H1 (cell line): ENCODE data around the gene IWS1. TPM values are rescaled to one million over a fixed set of nuclear protein-coding genes. Genes with fewer than 3 reads are reported as not detected.

Experiments
- CTCF ChIA-PET: fragments of 300-600 bp; sonication (Branson Sonifier 250); formaldehyde crosslinking; loops from one replicate; lab custom pipeline; 2021; ENCODE audit not compliant: partially characterized antibody; lab: Charles Lee
- POLR2A ChIA-PET: fragments of 300-600 bp; sonication (Branson Sonifier 250); formaldehyde crosslinking; loops from one replicate; lab custom pipeline; 2021; ENCODE audit warnings: inconsistent platforms; ENCODE audit not compliant: partially characterized antibody; lab: Charles Lee
- DNase-seq, 2 experiments: peaks; one replicate each; pipeline versions ENCODE4 v3.0.0 to v3.0.0-alpha.2; 2010 to 2022; ENCODE audit warnings: low spot score in 2 of 2, low read depth in 1 of 2, mixed read lengths in 1 of 2
- FAIRE-seq: peaks from 2 replicates; lab custom pipeline; 2011; peaks lifted over from hg19 to GRCh38; lab: Jason Lieb, UNC
- H2AFZ ChIP-seq: 2 replicates; pipeline ENCODE4 v1.8.1; 2012; ENCODE audit warnings: low read length, inconsistent platforms
- H2AK5ac ChIP-seq: 2 replicates; pipeline ENCODE4 v1.6.1; 2013; ENCODE audit warnings: low read depth, low read length
- H2BK120ac ChIP-seq: replicated peaks from 2 replicates; pipeline ENCODE3; 2013; ENCODE audit warnings: low read depth, low read length, inconsistent platforms
- H2BK12ac ChIP-seq: 2 replicates; pipeline ENCODE4 v1.6.1; 2013; ENCODE audit warnings: low read depth, low read length
- H2BK15ac ChIP-seq: 2 replicates; pipeline ENCODE4 v1.6.1; 2013; ENCODE audit warnings: low read length
- H2BK20ac ChIP-seq: 2 replicates; pipeline ENCODE4 v1.6.1; 2013; ENCODE audit warnings: low read length
- H2BK5ac ChIP-seq: 2 replicates; pipeline ENCODE4 v1.6.1; 2013; ENCODE audit warnings: low read depth, low read length
- H3K14ac ChIP-seq: 2 replicates; pipeline ENCODE4 v1.6.1; 2013; ENCODE audit warnings: inconsistent platforms; ENCODE audit not compliant: insufficient read length
- H3K18ac ChIP-seq: 2 replicates; pipeline ENCODE4 v1.6.1; 2013; ENCODE audit warnings: low read length; ENCODE audit errors: extremely low read depth
- H3K23ac ChIP-seq: 2 replicates; pipeline ENCODE4 v1.6.1; 2013; ENCODE audit warnings: inconsistent platforms; ENCODE audit not compliant: insufficient read length
- H3K23me2 ChIP-seq: 2 replicates; pipeline ENCODE4 v1.6.1; 2013; ENCODE audit warnings: low read depth, low read length
- H3K27ac ChIP-seq: 2 replicates; pipeline ENCODE4 v1.6.1; 2011; ENCODE audit warnings: low read depth, low read length, inconsistent platforms
- H3K27me3 ChIP-seq, 4 experiments: replicated peaks in 1 of 4; 1 replicate in 1 of 4; 2 replicates in 3 of 4; pipeline versions ENCODE4 v1.6.1 to v1.8.1; 2011 to 2013; ENCODE audit warnings: low read length in 3 of 4, mild to moderate bottlenecking in 3 of 4, inconsistent platforms in 2 of 4, mixed read lengths in 2 of 4, moderate library complexity in 1 of 4; ENCODE audit not compliant: control insufficient read depth in 3 of 4, insufficient read depth in 3 of 4; ENCODE audit errors: extremely low read depth in 1 of 4
- H3K36me3 ChIP-seq, 4 experiments: 2 replicates each; pipeline versions ENCODE4 v1.6.1 to v1.8.1; 2011 to 2013; ENCODE audit warnings: mild to moderate bottlenecking in 4 of 4, low read length in 3 of 4, moderate library complexity in 2 of 4, control low read depth in 1 of 4, inconsistent platforms in 1 of 4; ENCODE audit not compliant: insufficient read depth in 4 of 4, control insufficient read depth in 2 of 4
- H3K4ac ChIP-seq: replicated peaks from 2 replicates; pipeline ENCODE3; 2013; ENCODE audit warnings: low read length, low read depth, mixed read lengths, inconsistent platforms; ENCODE audit not compliant: insufficient read length
- H3K4me1 ChIP-seq, 4 experiments: replicated peaks in 1 of 4; 1 replicate in 1 of 4; 2 replicates in 3 of 4; pipeline versions ENCODE4 v1.6.1 to v1.8.1; 2011 to 2013; ENCODE audit warnings: low read length in 3 of 4, inconsistent platforms in 2 of 4, mixed read lengths in 1 of 4; ENCODE audit not compliant: insufficient read depth in 4 of 4, control insufficient read depth in 3 of 4
- H3K4me2 ChIP-seq, 2 experiments: 2 replicates each; pipeline versions ENCODE4 v1.6.1 to v1.8.1; 2011 to 2013; ENCODE audit warnings: low read depth in 2 of 2, low read length in 2 of 2, control low read depth in 1 of 2, inconsistent platforms in 1 of 2, mild to moderate bottlenecking in 1 of 2; ENCODE audit not compliant: insufficient read depth in 1 of 2
- H3K4me3 ChIP-seq, 4 experiments: fragments of 200-600, 300-600 bp in 1 of 4; sonication (generic), shearing (Covaris generic), sonication (Bioruptor Twin) in 1 of 4; 2 replicates each; pipeline versions ENCODE4 v1.5.1 to v1.8.1; 2011 to 2016; ENCODE audit warnings: low read length in 4 of 4, low read depth in 3 of 4, control low read depth in 2 of 4, inconsistent platforms in 2 of 4, mild to moderate bottlenecking in 2 of 4, mixed read lengths in 1 of 4, moderate library complexity in 1 of 4; ENCODE audit not compliant: insufficient read depth in 2 of 4; ENCODE audit errors: extremely low read depth in 1 of 4
- H3K56ac ChIP-seq: replicated peaks from 2 replicates; pipeline ENCODE3; 2013; ENCODE audit warnings: low read depth, mild to moderate bottlenecking, mixed read lengths, low read length, inconsistent platforms; ENCODE audit not compliant: insufficient read length
- H3K79me1 ChIP-seq: 2 replicates; pipeline ENCODE4 v1.6.1; 2013; ENCODE audit warnings: low read depth, low read length, control low read depth
- H3K79me2 ChIP-seq, 2 experiments: 2 replicates each; pipeline versions ENCODE4 v1.6.1 to v1.8.1; 2012 to 2013; ENCODE audit warnings: low read length in 2 of 2, mild to moderate bottlenecking in 2 of 2, inconsistent platforms in 1 of 2; ENCODE audit not compliant: insufficient read depth in 2 of 2, control insufficient read depth in 1 of 2
- H3K9ac ChIP-seq, 4 experiments: replicated peaks in 1 of 4; 1 replicate in 1 of 4; 2 replicates in 3 of 4; pipeline versions ENCODE4 v1.6.1 to v1.8.1; 2011 to 2013; ENCODE audit warnings: low read depth in 3 of 4, low read length in 3 of 4, control low read depth in 2 of 4, mild to moderate bottlenecking in 2 of 4, moderate library complexity in 2 of 4, inconsistent platforms in 1 of 4; ENCODE audit errors: extremely low read depth in 1 of 4
- H3K9me3 ChIP-seq, 2 experiments: 2 replicates each; pipeline versions ENCODE4 v1.6.1 to v1.8.1; 2012 to 2013; ENCODE audit warnings: mild to moderate bottlenecking in 2 of 2, moderate library complexity in 2 of 2, control low read depth in 1 of 2, inconsistent platforms in 1 of 2, low read depth in 1 of 2, low read length in 1 of 2, mixed read lengths in 1 of 2; ENCODE audit not compliant: insufficient read depth in 2 of 2
- H4K20me1 ChIP-seq, 2 experiments: replicated peaks in 1 of 2; 2 replicates each; pipeline versions ENCODE3 to v1.8.1; 2011 to 2013; ENCODE audit warnings: inconsistent platforms in 2 of 2, low read length in 2 of 2, mild to moderate bottlenecking in 1 of 2; ENCODE audit not compliant: insufficient read depth in 2 of 2, control insufficient read depth in 1 of 2
- H4K5ac ChIP-seq: 2 replicates; pipeline ENCODE4 v1.6.1; 2013; ENCODE audit warnings: low read length, low read depth, mixed read lengths, inconsistent platforms; ENCODE audit not compliant: insufficient read length
- H4K8ac ChIP-seq: 2 replicates; pipeline ENCODE4 v1.8.0; 2013; ENCODE audit warnings: mild to moderate bottlenecking, moderate library complexity, low read length, inconsistent platforms; ENCODE audit not compliant: insufficient read depth; ENCODE audit errors: extremely low read depth
- H4K91ac ChIP-seq: replicated peaks from 2 replicates; pipeline ENCODE3; 2013; ENCODE audit warnings: low read length, mixed read lengths, inconsistent platforms; ENCODE audit not compliant: insufficient read length
- BCL11A ChIP-seq, 2 experiments: IDR thresholded peaks; one replicate each; pipeline ENCODE4 v1.6.1; 2011; ENCODE audit warnings: low read depth in 2 of 2, low read length in 2 of 2, mild to moderate bottlenecking in 2 of 2
- EGR1 ChIP-seq: IDR thresholded peaks from 2 replicates; pipeline ENCODE4 v1.6.1; 2011; ENCODE audit warnings: low read depth, low read length, borderline replicate concordance
- EP300 ChIP-seq, 2 experiments: IDR thresholded peaks; 1 replicate in 1 of 2; 2 replicates in 1 of 2; pipeline ENCODE4 v1.6.1; 2011 to 2012; ENCODE audit warnings: low read depth in 2 of 2, low read length in 2 of 2, mild to moderate bottlenecking in 2 of 2, borderline replicate concordance in 1 of 2, inconsistent platforms in 1 of 2, moderate library complexity in 1 of 2
- FOSL1 ChIP-seq: IDR thresholded peaks from 2 replicates; pipeline ENCODE4 v1.6.1; 2011; ENCODE audit warnings: mild to moderate bottlenecking, low read depth, low read length, moderate library complexity; ENCODE audit not compliant: insufficient read depth
- GABPA ChIP-seq: IDR thresholded peaks from 2 replicates; pipeline ENCODE4 v1.6.1; 2011; ENCODE audit warnings: mild to moderate bottlenecking, low read length, moderate library complexity, borderline replicate concordance; ENCODE audit not compliant: insufficient read depth
- GTF2F1 ChIP-seq: IDR thresholded peaks from 2 replicates; pipeline ENCODE4 v1.6.1; 2012; ENCODE audit warnings: low read depth, low read length, improper control_type of control experiment, borderline replicate concordance
- JUND ChIP-seq: IDR thresholded peaks from 2 replicates; pipeline ENCODE4 v1.6.1; 2011; ENCODE audit warnings: mild to moderate bottlenecking, improper control_type of control experiment, low read length
- POU5F1 ChIP-seq: IDR thresholded peaks from 2 replicates; pipeline ENCODE4 v1.6.1; 2011; ENCODE audit warnings: low read depth, mild to moderate bottlenecking, low read length, moderate library complexity
- RFX5 ChIP-seq: IDR thresholded peaks from 2 replicates; pipeline ENCODE4 v1.6.1; 2011; ENCODE audit warnings: low read depth, low read length, improper control_type of control experiment, borderline replicate concordance
- RNF2 ChIP-seq: fragments of 200-900, 300-1000 bp; sonication (generic); IDR thresholded peaks from 2 replicates; pipeline ENCODE4 v1.7.1; 2016; ENCODE audit warnings: borderline replicate concordance, low read depth, mild to moderate bottlenecking, antibody characterized with exemption, low read length; ENCODE audit not compliant: poor library complexity, severe bottlenecking; ENCODE audit errors: missing control alignments
- SP2 ChIP-seq: IDR thresholded peaks from 2 replicates; pipeline ENCODE4 v1.6.1; 2012; ENCODE audit warnings: mild to moderate bottlenecking, low read length, inconsistent platforms
- SRF ChIP-seq: IDR thresholded peaks from 2 replicates; pipeline ENCODE4 v1.6.1; 2011; ENCODE audit warnings: mild to moderate bottlenecking, low read depth, low read length, moderate library complexity
- TAF1 ChIP-seq: IDR thresholded peaks from 2 replicates; pipeline ENCODE4 v1.6.1; 2011; ENCODE audit warnings: mild to moderate bottlenecking, low read depth, low read length
- TAF7 ChIP-seq: optimal IDR thresholded peaks from 2 replicates; pipeline ENCODE3; 2011; ENCODE audit warnings: low read depth, mild to moderate bottlenecking, inconsistent platforms, low read length, moderate library complexity, borderline replicate concordance
- TCF12 ChIP-seq: IDR thresholded peaks from 2 replicates; pipeline ENCODE4 v1.6.1; 2011; ENCODE audit warnings: low read depth, mild to moderate bottlenecking, low read length
- WGBS, 2 experiments: shearing (Covaris generic) in 1 of 2; methylation state at CpG; one replicate each; pipeline versions ENCODE4 v1.1.6 to v1.1.7; 2013 to 2015; ENCODE audit warnings: low lambda C conversion rate in 2 of 2, mixed read lengths in 2 of 2, inconsistent platforms in 1 of 2, low coverage in 1 of 2, missing lambda C conversion rate in 1 of 2; ENCODE audit not compliant: insufficient replicate concordance in 2 of 2, insufficient coverage in 1 of 2, insufficient read length in 1 of 2; ENCODE audit errors: extremely low coverage in 1 of 2, missing lambda C conversion rate in 1 of 2; 5-methylcytosine and 5-hydroxymethylcytosine counted together
- polyA plus RNA-seq, 7 experiments: library from polyadenylated mRNA; depleted of rRNA in 3 of 7; stranded (reverse) in 5 of 7; unstranded in 2 of 7; fragments of >200 nt in 5 of 7; fragments of 200-250 nt in 2 of 7; gene quantifications; 1 replicate in 5 of 7; 2 replicates in 1 of 7; 4 replicates in 1 of 7; pipeline versions ENCODE4 v1.2.1 to v1.2.3, GENCODE V29; 2011 to 2013; ENCODE audit warnings: missing spikeins in 2 of 7, mixed read lengths in 2 of 7
- total RNA-seq: library from RNA; stranded (reverse); fragmentation: NEBNext Ultra II Directional; extraction: Animal tissue kit (Norgen Biotek cat#: 25700); gene quantifications from 2 replicates; pipeline ENCODE4 v1.2.1, GENCODE V29; 2021

Gene IWS1
- total and polyA plus RNA-seq, 2 of the 8 experiments (the other 6 are each of a cell fraction or from before 2014, with no cell fraction given): 18.4 to 64.8 TPM

DNA sequence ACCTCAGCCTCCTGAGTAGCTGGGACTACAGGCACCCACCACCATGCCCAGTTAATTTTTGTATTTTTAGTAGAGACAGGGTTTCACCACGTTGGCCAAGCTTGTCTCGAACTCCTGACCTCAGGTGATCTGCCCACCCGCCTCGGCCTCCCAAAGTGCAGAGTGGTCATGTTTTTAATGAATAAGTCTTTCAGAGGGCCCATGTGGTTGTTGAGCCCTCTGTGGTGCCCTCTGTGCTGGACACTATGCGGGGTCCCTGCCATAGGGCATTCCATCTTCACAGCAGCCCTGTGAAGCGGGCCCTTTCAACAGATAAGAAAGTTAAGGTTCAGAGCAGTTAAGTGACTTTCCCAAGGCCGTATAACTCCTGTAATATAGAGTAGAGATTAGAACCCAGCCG, 35.1 kb upstream of the IWS1 start:
- Histone ChIP-seq H2BK20ac (no peak overlapping the region), H4K20me1 (no peaks in the 10 kb centered on the region), H3K23ac (no peak overlapping the region), H4K91ac (no peak overlapping the region), H2BK5ac (no peak overlapping the region), H2BK120ac (no peak overlapping the region), H3K4me3 (no peak overlapping the region), H4K5ac (no peak overlapping the region), H3K27ac (no peak overlapping the region), H2AK5ac (no peak overlapping the region), H3K56ac (no peak overlapping the region), H4K8ac (no peak overlapping the region), H3K4me2 (no peak overlapping the region), H3K36me3 (no peaks in the 10 kb centered on the region), H3K79me2 (no peaks in the 10 kb centered on the region), H3K23me2 (no peaks in the 10 kb centered on the region), H3K27me3 (no peaks in the 10 kb centered on the region), H3K4ac (no peak overlapping the region), H2BK12ac (no peak overlapping the region), H3K18ac (no peak overlapping the region), H3K9me3 (no peaks in the 10 kb centered on the region), H3K4me1 (peaks cover 0 to 6% (median 4%) of the 10 kb centered on the region in 4 experiments; a peak in 3 of 7 replicates), H3K9ac (no peak overlapping the region), H3K14ac (no peak overlapping the region), H3K79me1 (no peaks in the 10 kb centered on the region), H2BK15ac (no peak overlapping the region), H2AFZ (no peak overlapping the region)
- CTCF ChIA-PET: no interaction called here
- DNase-seq (no peak), FAIRE-seq (no peak)
- POLR2A ChIA-PET: no interaction called here
- WGBS, 2 experiments: 93% methylated on average over 8 of the region's 8 CpGs; no CpG with 5 or more reads in 1 of the 2 experiments
- no peak for TF ChIP-seq GABPA
- no peak for TF ChIP-seq EP300 (IDR thresholded peaks at IDR 0.05; ENCODE audit: borderline replicate concordance in 1 of 2, low read depth in 2 of 2, low read length in 2 of 2)
- no peak for TF ChIP-seq TCF12
- no peak for TF ChIP-seq JUND
- no peak for TF ChIP-seq RFX5
- no peak for TF ChIP-seq TAF7
- TF ChIP-seq GTF2F1: no peak
- TF ChIP-seq TAF1: no peak
- no peak for TF ChIP-seq POU5F1
- TF ChIP-seq EGR1: no peak
- no peak for TF ChIP-seq SRF
- TF ChIP-seq FOSL1: no peak
- no peak for TF ChIP-seq SP2
- TF ChIP-seq RNF2: no peak
- no peak for TF ChIP-seq BCL11A (IDR thresholded peaks at IDR 0.05; ENCODE audit: low read depth in 2 of 2, low read length in 2 of 2)
